NCI-H2107 treated with DMSO at 0.1 percent for 48 hours (cell line): ENCODE measurements around the gene ATP5F1E.
"Not testable (repeated sequence)": the region's sequence is repeated elsewhere in the genome, so short reads cannot be mapped to it uniquely, and the experiment has no call there.

Experiments
- DNase-seq: peaks from one replicate; lab custom pipeline; 2025; ENCODE audit not compliant: unreplicated experiment; lab: John Stamatoyannopoulos, UW

The ATP5F1E gene

GRCh38 chr20:58992911-58993310, 39.2 kb downstream of the ATP5F1E start:
- DNase-seq, result no peak

GRCh38 chr20:58991715-58992114, 40.4 kb downstream of the ATP5F1E start:
- DNase-seq, result no peak

- DNase-seq, result no peak
Measured at GRCh38 chr20:58990651-58991445, 41.3 kb downstream of the ATP5F1E start.

GRCh38 chr20:58989196-58989595, 42.9 kb downstream of the ATP5F1E start:
- DNase-seq, result no peak

DNA sequence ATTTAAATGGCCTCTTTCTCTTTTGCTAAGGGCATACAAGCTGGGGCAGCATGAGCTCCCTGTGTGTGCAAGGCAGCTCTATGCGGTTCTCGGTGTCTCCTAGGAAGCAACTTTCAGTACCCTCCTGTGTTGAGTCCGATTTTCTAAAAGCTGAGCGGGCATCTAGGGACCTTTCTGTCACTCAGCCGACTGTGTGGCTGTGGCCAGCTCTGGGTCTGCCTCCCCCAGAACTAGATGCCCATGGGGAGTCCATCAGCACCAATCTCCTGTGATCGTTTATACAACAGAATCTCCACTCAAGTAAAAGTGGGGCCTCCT, 43.6 kb downstream of the ATP5F1E start:
- no peak for DNase-seq

- DNase-seq, result no peak
Measured at GRCh38 chr20:58987790-58988564, 44.2 kb downstream of the ATP5F1E start.

GRCh38 chr20:58986968-58987517, 45.1 kb downstream of the ATP5F1E start:
- no peak for DNase-seq

- no peak for DNase-seq
Measured at GRCh38 chr20:58986286-58986967, 45.7 kb downstream of the ATP5F1E start.

DNA sequence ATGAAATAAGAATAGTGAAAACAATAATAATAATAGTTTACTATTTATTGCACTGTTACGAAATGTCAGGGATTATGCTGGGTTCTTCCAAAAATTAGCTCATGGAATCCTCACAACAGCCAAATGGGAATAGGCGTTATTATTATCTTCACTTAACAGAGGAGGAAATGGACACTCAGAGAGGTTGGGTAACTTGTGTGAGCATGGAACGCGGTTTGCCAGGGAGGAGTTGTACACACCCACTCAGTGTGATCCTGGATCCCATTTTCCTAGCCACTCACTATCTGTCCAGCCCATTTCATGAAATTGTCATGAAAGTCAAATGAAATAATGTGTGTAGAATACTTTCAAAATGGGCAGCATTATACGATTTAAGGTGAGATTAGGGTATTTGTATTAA, 46.5 kb downstream of the ATP5F1E start:
- DNase-seq, result no peak

DNA sequence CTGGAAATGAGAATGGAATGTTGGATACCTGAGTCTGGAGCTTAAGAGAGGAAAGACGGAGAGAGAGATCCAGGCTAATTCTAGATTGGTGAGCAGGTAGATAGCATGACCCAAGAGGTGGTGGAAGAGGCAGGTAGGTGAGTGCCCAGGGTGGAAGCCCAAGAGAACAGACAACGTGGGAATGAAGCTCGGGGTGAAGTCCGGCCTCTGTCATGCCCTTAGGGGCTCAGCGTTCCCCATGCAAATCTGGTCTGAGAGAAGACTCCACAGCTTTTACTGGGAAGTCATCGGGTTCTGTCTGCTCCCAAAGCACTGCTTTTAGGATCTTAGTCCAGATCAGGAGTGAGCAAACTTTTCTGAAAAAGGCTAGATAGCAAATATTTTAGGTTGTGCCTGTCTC, 47.4 kb downstream of the ATP5F1E start:
- DNase-seq, result no peak

DNA sequence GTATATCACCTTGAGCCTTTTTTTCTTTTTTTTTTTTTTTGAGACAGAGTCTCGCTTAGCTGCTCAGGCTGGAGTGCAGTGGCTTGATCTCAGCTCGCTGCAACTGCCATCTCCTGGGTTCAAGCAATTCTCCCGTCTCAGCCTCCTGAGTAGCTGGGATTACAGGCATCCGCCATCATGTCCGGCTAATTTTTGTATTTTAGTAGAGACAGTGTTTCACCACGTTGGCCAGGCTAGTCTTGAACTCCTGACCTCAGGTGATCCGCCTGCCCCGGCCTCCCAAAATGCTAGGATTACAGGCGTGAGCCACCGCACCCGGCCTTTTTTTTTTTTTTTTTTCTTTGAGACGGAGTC, 49.0 kb downstream of the ATP5F1E start:
- not testable (repeated sequence) for DNase-seq

DNA sequence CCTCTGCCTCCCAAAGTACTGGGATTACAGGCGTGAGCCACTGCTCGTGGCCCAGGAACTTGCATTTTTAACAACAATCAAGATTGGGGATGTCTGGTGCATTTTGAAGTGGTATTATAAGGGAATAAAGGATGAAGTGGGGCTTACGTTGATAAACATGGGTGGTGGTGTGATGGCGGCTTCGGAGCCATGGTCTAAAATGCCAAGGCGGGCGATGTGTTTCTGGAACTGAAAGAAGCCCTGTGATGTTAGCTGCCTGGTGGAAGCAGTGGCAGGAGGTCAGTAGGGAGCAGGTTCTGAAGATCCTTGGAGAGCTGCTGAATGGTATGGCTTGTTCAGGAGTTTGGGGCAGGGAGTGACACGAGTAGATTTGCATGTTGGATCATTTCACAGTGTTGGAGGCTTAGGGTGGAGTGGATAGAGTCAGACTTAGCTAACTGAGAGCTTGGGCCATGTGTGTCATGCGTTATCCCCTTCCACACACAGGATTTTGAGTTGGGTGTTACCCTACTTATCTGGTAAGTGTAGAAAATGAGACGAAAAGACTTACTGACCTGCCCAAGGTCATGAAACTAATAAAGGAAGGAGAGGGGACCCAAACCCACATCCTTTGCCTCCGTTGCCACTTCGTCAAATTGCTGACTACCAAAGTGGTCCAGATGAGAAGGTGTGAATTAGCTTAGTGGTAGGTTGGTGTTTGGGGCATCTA, 49.6 kb downstream of the ATP5F1E start:
- DNase-seq, result no peak

DNA sequence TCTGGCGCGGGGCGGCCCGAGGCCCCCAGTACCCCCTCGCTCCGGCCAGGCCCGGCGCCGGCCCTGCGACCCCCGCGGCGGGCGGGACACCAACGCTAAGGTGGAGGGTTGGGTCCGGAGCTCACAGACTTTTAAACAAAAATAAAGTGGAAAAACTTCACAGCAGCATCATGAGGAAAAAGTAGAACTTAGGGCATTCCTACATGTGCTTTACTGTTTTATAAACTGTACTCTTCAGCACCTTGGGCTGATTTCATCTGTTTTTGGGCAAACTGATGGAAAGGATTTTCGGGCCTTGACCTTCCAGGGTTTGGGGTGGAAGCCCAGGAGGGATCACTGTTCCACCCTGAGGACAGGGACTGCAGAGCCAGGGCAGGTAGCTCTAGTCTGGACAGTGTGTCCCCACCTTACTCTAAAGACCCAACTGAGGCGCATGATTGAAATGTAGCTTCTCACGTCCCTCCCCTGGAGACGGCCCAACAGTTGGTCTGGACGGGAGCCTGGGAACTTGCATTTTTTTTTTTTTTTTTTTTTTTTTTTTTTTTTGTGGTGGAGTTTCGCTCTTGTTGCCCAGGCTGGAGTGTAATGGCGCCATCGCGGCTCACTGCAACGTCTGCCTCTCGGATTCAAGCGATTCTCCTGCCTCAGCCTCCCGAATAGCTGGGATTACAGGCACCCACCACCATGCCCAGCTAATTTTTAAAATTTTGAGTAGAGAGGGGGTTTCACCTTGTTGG, 50.3 kb downstream of the ATP5F1E start:
- DNase-seq, result no peak

DNA sequence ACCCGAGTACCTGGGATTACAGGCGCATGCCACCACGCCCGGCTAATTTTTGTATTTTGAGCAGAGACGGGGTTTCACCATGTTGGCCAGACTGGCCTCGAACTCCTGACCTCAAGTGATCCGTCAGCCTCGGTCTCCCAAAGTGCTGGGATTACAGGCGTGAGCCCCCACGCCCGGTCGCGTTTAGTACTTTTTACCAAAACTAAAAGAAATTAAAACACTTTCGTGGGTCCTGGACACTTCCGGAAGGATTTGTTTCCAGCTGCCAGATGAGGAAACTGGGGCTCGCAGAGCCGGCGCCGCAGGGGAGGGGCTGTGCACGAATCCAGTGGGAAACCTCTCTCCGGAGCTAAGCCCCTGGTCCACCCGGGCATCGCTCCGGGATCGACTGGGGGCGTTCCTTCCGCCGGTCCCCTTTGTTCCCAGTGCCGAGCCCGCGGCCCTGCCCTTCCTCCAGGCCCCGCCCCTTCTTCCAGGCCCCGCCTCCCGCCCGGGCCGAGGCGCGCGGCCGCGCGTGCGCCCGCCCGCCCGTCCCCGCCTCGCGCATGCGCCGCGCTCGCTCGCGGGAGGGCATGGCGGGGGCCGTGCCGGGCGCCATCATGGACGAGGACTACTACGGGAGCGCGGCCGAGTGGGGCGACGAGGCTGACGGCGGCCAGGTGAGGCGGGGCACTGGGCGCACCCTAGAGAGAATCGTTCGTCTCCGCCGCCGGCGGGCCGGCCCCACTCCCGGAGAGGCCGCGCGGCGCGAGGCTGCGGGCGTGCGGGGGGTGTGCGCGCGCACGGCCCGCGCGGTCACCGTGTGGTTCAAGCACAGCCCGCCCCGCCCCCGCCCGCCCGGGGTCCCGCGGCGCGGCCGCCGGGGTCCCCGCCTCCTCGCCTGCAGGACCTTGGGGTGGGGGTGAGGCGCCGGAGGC, 51.2 kb downstream of the ATP5F1E start, which contains the start of gene NELFCD:
Gene NELFCD (plus strand): TSS at position 546 of the 917 bp plus-strand sequence. CDS start 54 bp downstream, at position 600.
- peak; percentile 53 for DNase-seq

DNA sequence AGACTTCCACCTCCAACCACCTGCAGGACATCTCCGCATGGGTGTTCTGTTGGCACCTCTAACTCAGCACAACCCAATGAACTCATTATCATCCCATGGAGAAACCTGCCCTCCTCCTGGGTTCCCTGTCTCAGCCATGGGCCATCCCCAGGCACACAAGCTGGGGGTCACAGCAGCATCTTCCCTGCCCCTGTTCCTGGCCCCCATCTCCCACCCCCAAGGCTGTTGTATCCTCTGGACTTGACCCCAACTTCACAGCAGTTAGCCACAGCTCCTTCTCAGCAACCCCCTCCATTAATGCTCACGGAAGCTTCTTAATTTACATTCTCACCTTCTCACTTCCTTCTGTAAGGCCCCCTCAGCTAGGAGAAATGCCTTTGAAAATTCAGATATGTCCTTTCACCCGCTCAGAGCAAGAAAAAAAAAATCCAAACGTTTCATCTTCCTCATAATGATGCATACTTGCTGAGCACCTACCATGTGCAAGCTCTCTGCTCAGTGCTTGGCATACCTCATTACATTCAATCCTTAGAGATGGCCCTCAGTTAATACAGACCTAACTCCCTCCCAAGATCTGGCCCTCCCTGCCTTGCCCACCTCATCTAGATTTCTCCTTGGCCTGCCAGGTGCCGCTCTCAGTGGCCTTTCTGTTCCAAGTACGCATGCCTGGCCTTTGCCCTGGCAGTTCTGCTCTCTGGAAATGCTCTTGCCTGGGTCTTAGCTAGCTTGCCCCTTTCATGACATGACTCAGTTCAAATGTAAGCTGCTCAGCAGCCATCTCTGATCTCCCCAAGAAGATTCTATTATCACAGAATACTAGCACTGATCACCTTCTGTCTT, 53.6 kb downstream of the ATP5F1E start:
- DNase-seq, result no peak

- no peak for DNase-seq
Measured at GRCh38 chr20:58976061-58976730, 55.9 kb downstream of the ATP5F1E start.
